Stimulated activated CD8-positive, alpha-beta memory T cell treated with anti-CD3 and anti-CD28 coated beads, Interleukin-4, amount 100 ng/mL, for 1 hour (primary cell): ENCODE measurements around the gene ADAT2.

Source experiments
- DNase-seq, 2 donors: peaks; one replicate each; pipeline ENCODE4 v3.0.0-alpha.2; 2020; ENCODE audit warnings: low read depth in 2 of 2, low spot score in 1 of 2

ADAT2 gene

GRCh38 chr6:143399176-143399575 lies 51.3 kb downstream of the ADAT2 start:
- DNase-seq = no peak

GRCh38 chr6:143397227-143398222 lies 53.0 kb downstream of the ADAT2 start:
- peak in 1 of 2 donors; percentile 13 for DNase-seq

- no peak for DNase-seq
Observed at GRCh38 chr6:143396497-143397226, 53.8 kb downstream of the ADAT2 start.

GRCh38 chr6:143395699-143396098 lies 54.8 kb downstream of the ADAT2 start:
- no peak for DNase-seq

- DNase-seq = no peak
Observed at GRCh38 chr6:143394389-143394788, 56.1 kb downstream of the ADAT2 start.

DNA sequence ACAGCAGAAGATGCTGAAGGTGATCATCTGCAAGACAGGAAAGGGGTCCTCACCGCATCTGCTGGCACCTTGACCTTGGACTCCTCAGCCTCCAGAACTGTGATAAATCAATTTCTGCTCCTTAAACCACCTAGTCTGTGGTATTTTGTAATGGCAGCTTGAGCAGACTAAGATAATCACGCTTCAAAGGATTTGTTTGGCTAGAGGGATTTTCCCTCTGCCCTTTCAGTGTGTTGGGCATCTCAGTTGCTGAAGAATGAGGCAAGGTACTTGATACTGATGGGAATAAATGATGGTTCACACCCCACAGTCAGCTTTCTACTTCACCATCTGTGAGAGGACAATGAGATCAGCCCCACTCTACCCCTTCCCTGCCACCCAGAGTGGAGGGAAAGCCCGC lies 60.2 kb downstream of the ADAT2 start:
- DNase-seq = no peak

DNA sequence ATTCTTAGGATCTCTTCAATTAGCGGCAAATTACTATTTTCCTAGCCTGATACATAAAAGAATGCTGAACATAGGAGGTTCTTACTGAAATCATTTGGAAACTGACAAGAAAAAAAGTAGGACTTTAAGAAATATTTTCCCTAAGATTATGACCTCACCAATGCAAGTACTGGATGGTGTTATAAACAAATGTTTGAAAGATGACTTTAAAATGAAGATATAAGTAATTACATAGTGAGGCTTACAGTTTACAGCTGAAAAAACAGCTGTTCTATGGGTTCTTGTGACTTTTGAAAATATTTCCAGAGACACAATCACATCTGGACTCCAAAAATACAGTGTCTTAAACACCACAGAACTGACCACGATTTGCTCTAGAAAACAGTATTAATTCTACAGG lies 64.9 kb downstream of the ADAT2 start:
- DNase-seq = no peak

GRCh38 chr6:143376861-143377260 lies 73.6 kb downstream of the ADAT2 start:
- no peak for DNase-seq

GRCh38 chr6:143376375-143376774 lies 74.1 kb downstream of the ADAT2 start:
- no peak for DNase-seq

- DNase-seq = no peak
Observed at GRCh38 chr6:143375022-143375585, 75.4 kb downstream of the ADAT2 start.

DNA sequence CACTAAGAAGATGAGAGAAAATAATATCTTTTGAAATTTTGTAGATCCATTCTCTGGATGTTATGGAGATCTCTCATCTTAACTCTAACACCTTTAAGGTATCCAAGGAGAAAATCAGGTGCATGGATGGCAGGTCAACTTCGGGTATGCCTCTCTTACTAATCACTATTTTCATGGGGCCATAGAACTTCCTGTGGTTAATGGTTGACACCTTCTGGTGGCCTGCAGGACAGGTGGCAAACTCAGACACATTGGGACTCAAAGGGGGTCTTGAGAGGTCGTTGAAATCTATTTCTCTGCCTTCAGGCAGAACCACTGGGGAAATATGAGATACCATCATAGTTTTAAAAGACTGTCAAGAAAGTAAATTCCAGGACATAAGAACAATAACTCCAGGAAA lies 76.5 kb downstream of the ADAT2 start:
- no peak for DNase-seq
